GM12865 (cell line): ENCODE data around the gene PARD6G.
"Not testable (repeated sequence)": the region's sequence is repeated elsewhere in the genome, so short reads cannot be mapped to it uniquely, and the experiment has no call there.

Experiments used
- DNase-seq: peaks from one replicate; pipeline ENCODE4 v3.0.0; 2010; ENCODE audit warnings: low read depth
- H3K4me3 ChIP-seq: 2 replicates; pipeline ENCODE4 v1.5.1; 2011; ENCODE audit warnings: mild to moderate bottlenecking, low read depth, low read length, control low read depth
- TF ChIP-seq, protein P1 (sequence below): IDR thresholded peaks from 2 replicates; pipeline ENCODE4 v1.5.1; 2011; ENCODE audit warnings: low read length, control low read depth, low read depth, inconsistent platforms; ENCODE audit not compliant: insufficient read depth; ENCODE audit errors: missing control alignments

The PARD6G gene, protein sequence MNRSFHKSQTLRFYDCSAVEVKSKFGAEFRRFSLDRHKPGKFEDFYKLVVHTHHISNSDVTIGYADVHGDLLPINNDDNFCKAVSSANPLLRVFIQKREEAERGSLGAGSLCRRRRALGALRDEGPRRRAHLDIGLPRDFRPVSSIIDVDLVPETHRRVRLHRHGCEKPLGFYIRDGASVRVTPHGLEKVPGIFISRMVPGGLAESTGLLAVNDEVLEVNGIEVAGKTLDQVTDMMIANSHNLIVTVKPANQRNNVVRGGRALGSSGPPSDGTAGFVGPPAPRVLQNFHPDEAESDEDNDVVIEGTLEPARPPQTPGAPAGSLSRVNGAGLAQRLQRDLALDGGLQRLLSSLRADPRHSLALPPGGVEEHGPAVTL

DNA sequence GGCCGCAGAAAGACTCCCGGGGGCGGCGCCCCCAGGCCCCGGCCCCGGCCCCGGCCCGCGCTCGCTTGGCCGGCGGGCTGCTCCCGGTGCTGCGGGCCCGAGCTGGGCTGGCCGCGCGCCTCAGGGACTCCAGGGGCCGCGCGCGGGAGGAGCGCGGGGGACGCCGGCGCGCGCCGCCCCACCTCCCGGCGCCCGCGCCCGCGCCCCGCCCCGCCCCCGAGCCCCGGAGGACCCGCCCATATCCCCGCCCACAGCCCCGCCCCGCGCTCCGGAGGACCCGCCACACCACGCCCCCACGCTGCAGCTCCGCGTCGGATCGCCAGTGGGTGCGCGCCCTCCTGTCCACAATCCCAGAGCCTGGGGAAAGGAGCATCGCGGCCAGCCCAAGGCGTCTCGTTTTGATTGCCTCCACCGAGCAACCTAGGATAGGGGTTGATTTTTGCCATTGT, at the start of gene PARD6G:
PARD6G (minus strand) TSS at position 122 of the 449 bp plus-strand sequence. CDS start 166 bp downstream, outside the sequence.
- TF ChIP-seq, protein P1, sequence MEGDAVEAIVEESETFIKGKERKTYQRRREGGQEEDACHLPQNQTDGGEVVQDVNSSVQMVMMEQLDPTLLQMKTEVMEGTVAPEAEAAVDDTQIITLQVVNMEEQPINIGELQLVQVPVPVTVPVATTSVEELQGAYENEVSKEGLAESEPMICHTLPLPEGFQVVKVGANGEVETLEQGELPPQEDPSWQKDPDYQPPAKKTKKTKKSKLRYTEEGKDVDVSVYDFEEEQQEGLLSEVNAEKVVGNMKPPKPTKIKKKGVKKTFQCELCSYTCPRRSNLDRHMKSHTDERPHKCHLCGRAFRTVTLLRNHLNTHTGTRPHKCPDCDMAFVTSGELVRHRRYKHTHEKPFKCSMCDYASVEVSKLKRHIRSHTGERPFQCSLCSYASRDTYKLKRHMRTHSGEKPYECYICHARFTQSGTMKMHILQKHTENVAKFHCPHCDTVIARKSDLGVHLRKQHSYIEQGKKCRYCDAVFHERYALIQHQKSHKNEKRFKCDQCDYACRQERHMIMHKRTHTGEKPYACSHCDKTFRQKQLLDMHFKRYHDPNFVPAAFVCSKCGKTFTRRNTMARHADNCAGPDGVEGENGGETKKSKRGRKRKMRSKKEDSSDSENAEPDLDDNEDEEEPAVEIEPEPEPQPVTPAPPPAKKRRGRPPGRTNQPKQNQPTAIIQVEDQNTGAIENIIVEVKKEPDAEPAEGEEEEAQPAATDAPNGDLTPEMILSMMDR: no peak
- no peak for DNase-seq
- H3K4me3 ChIP-seq: no peak within 1 kb of the TSS

DNA sequence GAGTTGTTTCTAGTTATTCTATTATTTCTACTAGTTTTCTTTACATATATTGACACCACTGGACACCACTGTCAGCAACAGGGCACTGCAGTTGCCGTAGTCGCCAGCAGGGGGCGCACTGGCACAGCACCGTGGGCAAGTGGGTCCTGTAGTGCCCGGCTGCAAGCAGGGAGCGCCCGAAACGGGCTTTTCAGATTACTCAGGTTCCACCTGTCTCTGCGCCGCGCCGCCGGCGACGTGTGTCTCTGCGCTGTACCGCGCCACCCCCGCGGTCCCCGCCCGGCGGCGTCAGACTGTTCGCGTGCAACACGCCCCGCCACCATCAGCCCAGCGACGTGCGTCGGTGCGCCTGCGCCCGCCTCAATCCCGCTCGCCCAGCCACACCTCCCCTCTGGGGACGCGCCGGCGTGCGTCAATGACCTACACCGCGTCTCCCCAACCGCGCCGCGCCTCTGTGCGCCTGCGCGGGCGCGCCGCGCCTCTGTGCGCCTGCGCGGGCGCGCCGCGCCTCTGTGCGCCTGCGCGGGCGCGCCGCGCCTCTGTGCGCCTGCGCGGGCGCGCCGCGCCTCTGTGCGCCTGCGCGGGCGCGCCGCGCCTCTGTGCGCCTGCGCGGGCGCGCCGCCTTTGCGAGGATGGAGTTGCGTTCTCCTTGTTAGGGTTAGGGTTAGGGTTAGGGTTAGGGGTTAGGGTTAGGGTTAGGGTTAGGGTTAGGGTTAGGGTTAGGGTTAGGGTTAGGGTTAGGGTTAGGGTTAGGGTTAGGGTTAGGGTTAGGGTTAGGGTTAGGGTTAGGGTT, 15.1 kb upstream of the PARD6G start:
- TF ChIP-seq, protein P1: peak; percentile 23
- not testable (repeated sequence) for DNase-seq, H3K4me3 ChIP-seq

DNA sequence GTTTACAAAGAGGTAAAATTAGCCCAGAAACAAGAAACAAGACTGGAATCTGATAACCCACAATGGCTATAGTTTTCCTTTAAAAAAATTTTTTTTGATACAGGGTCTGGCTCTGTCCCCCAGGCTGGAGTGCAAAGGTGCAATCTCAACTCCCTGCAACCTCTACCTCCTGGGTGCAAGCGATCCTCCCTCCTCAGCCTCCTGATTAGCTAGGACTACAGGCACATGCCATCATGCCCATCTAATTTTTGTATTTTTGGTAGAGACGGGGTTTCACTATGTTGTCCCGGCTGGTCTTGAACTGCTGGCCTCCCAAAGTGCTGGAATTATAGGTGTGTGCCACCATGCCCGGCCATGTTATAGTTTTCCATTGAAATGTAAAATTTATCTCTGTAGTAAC, 12.3 kb upstream of the PARD6G start:
- H3K4me3 ChIP-seq: no peak overlapping the region
- TF ChIP-seq, protein P1: no peak

DNA sequence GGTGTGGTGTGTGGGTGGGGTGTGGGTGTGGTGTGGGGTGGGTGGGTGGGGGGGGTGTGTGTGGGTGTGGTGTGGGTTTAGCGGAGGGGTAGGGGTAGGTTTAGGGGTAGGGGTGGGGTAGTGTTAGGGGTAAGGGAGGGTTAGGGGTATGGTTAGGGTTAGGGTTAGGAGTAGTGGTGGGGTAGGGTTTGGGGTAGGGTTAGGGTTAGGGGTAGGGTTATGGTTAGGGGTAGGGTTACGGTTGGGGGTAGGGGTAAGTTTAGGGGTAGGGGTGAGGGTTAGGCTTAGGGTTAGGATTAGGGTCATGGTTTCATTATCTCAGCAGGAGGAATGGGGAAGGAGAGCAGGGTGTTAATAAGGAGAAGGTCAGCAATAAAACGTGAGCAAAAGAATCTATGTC, 11.3 kb upstream of the PARD6G start:
- no peak overlapping the region for H3K4me3 ChIP-seq
- DNase-seq: no peak
- TF ChIP-seq, protein P1: no peak

More for the DNA sequence above, 12.3 kb upstream of the PARD6G start:
- no peak for DNase-seq

DNA sequence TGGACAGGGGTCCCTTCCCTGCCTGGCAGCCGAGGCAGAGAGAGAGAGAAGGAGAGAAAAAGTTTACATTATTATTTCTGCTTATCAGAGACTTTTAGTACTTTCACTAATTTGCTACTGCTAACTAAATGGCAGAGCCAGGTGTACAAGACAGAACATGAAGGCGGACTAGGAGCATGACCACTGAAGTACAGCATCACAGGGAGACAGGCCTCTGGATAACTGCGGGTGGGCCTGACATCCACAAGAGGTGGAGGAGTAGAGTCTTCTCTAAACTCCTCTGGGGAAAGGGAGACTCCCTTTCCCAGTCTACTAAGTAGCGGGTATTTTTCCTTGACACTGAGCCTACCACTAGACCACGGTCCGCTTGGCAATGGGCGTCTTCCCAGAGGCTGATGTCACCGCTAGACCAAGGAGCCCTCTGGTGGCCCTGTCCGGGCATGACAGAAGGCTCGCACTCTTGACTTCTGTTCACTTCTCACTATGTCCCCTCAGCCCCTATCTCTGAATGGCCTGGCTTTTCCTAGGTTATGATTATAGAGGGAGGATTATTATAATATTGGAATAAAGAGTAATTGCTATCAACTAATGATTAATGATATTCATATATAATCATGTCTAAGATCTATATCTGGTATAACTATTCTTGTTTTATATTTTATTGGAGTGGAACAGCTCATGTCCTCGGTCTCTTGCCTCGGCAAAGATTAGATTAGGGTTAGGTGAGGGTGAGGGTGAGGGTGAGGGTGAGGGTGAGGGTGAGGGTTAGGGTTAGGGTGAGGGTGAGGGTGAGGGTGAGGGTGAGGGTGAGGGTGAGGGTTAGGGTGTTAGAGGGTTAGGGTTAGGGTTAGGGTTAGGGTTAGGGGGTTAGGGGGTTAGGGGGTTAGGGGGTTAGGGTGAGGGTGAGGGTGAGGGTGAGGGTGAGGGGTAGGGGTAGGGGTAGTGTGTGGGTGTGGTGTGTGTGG, 10.5 kb upstream of the PARD6G start:
- TF ChIP-seq, protein P1: peak; percentile 78
- peak; percentile 62 for DNase-seq
- H3K4me3 ChIP-seq: not testable (repeated sequence)

DNA sequence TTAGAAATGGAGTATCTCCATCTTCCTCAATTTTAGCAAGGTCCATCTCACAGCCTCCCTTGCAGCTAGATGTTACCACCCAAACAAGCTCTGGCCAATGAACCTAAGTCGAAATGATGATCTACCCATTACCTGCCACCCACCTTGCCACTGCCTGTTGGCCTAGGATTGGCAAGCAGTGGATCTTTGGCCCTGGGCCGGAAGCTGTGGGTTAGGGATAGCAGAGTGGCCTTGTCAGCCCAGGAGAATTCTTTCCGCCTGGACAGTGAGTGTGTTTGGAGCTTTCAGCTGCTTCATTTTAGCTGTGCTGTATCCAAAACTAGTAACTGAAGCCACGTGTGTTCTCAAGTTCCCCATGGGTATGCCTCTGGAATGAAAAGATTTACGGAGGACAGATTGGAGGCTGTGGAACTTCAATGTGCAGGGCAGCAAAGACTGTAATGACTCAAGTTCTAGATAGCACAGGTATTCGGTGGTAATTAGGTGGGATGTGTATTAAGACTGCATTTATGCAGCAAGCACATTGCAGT, 7.7 kb upstream of the PARD6G start:
- TF ChIP-seq, protein P1: no peak
- no peak for DNase-seq
- no peak overlapping the region for H3K4me3 ChIP-seq
